ENCODE measurements around the gene TRIM13.

DNA sequence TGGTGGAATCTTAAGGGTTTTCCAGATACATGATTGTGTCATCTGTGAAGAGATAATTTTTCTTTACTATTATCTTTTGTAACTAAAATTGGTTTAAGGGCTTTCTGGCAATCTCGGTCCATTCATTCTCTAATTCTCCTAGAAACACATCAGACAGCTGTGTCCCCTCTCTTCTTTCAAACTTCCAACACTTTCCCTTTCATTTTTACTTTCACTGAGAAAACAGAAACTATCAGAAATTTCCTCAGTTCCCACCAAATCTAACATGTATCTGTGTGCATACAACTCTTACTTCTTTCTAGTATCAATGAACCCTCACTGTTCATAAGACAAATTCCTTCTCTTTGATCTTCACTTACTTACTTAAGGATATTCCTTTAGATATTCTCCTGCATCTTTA is 58.6 kb downstream of the TRIM13 start:
- TF ChIP-seq, protein P1, sequence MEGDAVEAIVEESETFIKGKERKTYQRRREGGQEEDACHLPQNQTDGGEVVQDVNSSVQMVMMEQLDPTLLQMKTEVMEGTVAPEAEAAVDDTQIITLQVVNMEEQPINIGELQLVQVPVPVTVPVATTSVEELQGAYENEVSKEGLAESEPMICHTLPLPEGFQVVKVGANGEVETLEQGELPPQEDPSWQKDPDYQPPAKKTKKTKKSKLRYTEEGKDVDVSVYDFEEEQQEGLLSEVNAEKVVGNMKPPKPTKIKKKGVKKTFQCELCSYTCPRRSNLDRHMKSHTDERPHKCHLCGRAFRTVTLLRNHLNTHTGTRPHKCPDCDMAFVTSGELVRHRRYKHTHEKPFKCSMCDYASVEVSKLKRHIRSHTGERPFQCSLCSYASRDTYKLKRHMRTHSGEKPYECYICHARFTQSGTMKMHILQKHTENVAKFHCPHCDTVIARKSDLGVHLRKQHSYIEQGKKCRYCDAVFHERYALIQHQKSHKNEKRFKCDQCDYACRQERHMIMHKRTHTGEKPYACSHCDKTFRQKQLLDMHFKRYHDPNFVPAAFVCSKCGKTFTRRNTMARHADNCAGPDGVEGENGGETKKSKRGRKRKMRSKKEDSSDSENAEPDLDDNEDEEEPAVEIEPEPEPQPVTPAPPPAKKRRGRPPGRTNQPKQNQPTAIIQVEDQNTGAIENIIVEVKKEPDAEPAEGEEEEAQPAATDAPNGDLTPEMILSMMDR (IDR thresholded peaks at IDR 0.05), result no peak
- TF ChIP-seq POLR2A (IDR thresholded peaks at IDR 0.05), result no peak
